HG03571 (cell line): ENCODE measurements around the gene TAB3.
"Not testable (repeated sequence)": the region's sequence is repeated elsewhere in the genome, so short reads cannot be mapped to it uniquely, and the experiment has no call there.

Experiments used
- ATAC-seq: cut with Tn5 transposase; IDR thresholded peaks from one replicate; pipeline ENCODE4 v1.9.1; 2021; ENCODE audit not compliant: unreplicated experiment

TAB3 gene

DNA sequence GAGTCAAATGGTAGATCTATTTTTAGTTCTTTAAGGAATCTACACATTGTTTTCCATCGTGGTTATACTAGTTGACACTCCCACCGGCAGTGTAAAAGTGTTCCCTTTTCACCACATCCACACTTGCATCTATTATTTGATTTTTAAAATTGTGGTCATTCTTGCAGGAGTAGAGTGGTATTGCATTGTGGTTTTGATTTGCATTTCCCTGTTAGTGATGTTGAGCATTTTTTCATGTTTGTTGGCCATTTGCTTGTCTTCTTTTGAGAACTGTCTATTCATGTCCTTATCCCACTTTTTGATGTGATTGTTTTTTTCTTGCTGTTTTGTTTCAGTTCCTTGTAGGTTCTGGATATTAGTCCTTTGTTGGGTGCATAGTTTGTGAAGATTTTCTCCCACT, 70.0 kb downstream of the TAB3 start:
- no peak for ATAC-seq

DNA sequence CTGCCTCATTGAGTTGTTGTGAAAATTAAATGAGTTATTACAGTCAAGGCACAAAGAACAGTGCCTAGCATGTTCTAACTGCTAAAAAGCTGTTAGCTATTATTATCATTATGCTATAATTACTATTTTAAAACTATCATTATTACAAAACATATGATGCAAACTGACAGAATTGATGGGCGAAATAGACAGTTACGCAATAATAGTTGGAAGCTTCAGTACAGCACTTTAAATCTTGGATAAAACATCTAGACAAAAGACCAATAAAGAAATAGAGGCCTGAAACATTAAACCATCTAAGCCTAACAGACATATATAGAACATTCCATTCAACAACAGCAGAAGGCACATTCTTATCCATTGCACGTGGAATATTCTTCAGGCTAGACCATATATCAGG, 73.0 kb downstream of the TAB3 start:
- ATAC-seq: no peak

DNA sequence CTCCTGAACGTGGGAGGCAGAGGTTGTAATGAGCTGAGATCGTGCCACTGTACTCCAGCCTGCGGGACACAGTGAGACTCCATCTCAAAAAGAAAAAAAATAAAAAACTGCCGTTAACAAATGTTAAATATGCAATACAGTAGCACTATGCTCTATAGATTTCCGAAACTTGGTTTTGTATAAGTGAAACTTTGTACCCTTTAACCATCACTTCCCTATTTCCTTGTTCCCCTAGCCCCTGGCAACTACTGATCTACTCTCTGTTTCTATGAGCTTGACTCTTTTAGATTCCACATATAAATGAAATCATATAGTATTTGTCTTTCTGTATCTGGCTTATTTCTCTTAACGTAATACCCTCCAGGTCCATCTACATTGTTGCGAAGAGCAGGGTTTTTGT, 74.1 kb downstream of the TAB3 start:
- ATAC-seq: no peak

DNA sequence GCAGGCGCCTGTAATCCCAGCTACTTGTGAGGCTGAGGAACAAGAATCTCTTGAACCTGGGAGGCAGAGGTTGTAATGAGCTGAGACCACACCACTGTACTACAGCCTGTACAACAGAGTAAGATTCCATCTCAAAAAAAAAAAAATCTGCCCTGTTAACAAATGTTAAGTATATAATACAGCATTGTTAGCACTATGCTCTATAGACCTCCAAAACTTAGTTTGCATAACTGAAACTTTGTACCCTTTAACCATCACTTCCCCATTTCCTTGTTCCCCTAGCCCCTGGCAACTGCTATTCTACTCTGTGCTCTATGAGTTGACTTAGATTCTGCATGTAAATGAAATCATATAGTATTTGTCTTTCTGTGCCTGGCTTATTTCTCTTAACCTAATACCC, 76.7 kb downstream of the TAB3 start:
- peak; percentile 97 for ATAC-seq

DNA sequence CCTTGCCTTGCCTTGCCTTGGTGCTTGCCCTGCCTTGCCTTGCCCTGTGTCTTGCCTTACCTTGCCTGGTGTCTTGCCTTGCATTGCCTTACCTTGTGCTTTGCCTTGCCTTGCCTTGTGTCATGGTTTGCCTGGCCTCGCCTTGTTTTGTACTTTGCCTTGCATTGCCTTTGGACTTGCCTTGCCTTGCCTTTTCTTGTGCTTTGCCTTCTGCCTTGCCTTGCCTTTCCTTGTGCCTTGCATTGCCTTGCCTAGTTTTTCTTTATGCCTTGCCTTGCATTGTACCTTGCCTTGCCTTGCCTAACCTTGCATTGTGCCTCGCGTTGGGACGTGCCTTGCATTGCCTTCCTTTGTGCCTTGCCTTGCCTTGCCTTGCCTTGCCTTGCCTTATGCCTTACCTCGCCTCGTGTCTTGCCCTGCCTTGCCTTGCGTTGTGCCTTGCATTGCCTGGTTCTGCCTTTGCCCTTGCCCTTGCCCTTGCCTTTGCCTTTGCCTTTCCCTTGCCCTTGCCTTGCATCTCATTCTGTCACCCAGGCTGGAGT, 82.8 kb downstream of the TAB3 start:
- ATAC-seq: no peak

DNA sequence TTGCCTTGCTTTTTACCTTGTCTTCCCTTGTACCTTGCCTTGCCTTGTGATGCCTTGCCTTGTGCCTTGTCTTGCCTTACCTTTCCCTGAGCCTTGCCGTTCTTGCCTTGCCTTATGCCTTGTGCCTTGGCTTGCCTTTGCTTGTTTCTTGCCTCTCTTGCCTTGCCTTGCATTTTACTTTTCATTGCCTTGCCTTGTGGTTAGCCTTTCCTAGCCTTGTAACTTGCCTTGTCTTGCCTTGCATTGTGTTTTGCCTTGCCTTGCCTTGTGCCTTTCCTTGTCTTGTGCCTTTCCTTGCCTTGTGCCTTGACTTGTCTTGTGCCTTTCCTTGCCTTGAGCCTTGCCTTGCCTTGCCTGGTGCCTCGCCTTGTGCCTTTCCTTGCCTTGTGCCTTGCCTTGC, 84.6 kb downstream of the TAB3 start:
- ATAC-seq: no peak

DNA sequence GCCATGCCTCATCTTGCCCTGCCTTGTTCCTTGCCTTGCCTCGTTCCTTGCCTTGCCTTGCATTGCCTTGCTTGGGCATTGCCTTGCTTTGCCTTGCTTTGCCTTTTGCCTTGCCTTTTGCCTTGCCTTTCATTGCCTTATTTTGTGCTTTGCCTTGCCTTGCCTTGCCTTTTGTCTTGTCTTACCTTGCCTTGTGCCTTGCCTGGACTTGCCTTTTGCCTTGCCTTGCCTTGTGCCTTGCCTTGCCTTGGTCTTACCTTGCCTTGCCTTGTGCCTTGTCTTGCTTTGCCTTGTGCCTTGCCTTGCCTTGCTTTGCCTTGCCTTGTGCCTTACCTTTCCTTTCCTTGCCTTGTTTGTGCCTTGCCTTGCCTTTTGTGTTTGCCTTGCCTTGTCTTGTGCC, 88.2 kb downstream of the TAB3 start:
- no peak for ATAC-seq

DNA sequence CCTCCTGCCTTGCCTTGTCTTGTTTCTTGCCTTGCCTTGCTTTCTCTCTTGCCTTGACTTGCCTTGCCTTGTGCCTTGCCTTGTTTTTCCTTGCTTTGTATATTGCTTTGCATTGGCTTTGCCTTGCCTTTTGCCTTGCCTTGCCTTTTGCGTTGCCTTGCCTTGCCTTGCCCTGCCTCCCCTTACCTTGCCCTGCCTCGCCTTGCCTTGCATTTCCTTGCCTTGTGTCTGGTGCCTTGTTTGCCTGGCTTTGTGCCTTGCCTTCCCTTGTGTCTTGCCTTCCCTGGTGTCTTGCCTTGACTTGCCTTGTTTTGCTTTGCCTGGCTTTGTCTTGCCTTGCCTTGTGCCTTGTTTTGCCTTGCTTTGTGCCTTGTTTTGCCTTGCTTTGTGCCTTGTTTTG, 89.7 kb downstream of the TAB3 start:
- no peak for ATAC-seq

DNA sequence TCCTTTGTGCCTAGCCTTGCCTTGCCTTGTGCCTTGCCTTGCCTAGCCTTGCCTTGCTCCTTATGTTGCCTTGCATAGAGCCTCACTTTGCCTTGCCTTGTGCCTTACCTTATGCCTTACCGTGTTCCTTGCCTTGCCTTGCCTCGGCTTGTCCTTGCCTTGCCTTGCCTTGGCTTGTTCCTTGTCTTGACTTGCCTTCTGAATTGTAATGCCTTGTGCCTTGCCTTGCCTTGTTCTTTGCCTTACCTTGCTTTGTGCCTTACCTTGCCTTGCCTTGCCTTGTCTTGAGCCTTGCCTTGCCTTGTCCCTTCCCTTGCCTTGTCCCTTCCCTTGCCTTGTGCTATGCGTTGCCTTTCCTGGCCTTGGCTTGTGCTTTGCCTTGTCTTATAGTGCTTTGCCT, 90.2 kb downstream of the TAB3 start:
- no peak for ATAC-seq

DNA sequence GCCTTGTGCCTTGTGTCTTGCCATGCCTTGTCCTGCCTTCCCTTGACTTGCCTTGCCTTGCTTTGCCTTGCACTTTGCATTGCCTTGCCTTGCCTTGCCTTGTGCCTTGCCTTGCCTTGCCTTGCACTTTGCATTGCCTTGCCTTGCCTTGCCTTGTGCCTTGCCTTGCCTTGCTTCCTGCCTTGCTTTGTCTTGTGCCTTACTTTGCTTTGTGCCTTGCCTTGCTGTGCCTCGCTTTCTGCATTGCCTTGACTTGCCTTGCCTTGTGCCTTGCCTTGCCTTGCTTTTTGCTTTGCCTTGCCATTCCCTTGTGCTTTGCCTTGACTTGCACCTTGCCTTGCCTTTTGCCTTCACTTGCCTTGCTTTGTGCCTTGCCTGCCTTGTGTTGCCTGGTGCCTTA, 91.8 kb downstream of the TAB3 start:
- ATAC-seq: not testable (repeated sequence)

DNA sequence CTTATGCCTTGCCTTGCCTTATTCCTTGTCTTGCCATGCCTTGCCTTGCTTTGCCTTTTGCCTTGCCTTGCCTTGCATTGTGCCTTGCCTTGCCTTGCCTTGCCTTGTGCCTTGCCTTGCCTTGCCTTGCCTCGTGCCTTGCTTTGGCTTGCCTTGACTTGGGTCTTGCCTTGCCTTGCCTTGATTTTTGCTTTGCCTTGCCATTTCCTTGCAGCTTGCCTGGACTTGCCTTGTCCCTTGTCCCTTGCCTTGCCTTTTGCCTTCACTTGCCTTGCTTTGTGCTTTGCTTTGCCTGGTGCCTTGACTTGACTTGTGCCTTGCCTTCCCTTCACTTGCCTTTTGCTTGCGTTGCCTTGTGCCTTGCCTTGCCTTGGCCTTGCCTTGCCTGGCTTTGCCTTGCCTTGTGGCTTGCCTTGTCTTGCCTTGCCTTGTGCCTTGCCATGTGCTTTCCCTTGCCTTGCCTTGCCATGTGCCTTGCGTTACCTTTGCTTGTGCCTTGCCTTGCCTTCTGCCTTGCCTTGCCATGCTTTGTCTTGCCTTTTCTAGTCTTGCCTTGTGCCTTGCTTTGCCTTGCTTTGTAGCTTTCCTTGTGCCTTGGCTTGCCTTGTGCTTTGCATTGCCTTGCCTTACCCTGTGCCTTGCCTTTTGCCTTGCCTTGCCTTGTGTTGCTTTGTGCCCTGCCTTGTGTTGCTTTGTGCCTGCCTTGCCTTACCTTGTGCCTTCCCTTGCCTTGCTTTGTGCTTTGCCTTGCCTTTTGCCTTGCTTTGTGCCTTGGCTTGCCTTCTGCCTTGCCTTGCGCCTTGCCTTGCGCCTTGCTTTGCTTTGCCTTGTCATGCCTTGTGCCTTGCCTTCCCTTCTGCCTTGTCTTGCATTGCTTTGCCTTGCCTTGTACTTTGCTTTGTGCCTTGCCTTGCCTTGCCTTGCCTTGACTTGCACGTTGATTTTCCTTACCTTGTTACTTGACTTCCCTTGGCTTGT, 92.8 kb downstream of the TAB3 start:
- ATAC-seq: no peak

DNA sequence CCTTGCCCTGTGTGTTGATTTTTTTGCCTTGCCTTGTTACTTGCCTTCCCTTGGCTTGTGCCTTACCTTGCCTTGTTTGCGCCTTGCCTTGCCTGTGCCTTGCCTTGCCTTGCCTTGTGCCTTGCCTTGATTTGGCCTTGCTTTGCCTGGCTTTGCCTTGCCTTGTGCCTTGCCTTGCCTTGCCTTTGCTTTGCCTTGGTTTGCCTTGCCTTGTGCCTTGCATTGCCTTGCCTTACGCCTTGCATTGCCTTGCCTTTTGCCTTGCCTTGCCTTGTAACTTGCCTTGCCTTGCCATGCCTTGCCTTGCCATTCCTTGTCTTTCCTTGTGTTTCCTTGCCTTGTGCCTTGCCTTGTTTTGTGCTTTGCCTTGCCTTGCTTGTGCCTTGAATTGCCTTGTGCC, 94.6 kb downstream of the TAB3 start:
- ATAC-seq: no peak

DNA sequence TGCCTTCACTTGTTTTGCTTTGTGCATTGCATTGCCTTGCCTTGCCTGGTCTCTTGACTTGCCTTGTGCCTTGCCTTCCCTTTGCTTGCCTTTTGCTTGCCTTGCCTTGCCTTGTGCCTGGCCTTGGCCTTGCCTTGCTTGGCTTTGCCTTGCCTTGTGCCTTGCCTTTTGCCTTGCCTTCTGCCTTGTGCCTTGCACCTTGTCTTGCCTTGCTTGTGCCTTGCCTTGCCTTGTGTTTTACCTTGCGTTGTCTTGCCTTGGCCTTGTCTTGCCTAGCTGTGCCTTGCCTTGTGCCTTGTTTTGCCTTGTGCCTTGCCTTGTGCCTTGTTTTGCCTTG, 95.3 kb downstream of the TAB3 start:
- ATAC-seq: no peak

DNA sequence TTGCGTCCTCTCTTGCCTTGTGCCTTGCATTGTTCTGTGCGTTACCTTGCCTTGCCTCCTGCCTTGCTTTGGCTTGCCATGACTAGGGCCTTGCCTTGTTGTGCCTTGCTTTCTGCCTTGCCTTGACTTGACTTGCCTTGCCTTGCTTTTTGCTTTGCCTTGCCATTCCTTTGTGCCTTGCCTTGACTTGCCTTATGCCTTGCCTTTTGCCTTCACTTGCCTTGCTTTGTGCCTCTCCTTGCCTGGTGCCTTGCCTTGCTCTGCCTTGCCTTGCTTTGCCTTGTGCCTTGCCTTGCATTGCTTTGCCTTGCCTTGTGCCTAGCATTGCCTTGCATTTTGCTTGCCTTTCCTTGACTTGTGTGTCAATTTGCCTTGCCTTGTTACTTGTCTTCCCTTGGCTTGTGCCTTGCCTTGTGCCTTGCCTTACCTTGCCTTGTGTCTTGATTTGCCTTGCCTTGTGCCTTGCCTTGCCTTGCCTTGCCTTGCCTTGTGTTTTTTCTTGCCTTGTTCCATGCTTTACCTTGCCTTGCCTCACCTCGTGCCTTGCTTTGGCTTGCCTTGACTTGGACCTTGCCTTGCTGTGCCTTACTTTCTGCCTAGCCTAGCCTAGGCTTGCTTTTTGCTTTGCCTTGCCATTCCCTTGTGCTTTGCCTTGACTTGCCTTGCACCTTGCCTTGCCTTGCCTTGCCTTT, 95.8 kb downstream of the TAB3 start:
- ATAC-seq: no peak

DNA sequence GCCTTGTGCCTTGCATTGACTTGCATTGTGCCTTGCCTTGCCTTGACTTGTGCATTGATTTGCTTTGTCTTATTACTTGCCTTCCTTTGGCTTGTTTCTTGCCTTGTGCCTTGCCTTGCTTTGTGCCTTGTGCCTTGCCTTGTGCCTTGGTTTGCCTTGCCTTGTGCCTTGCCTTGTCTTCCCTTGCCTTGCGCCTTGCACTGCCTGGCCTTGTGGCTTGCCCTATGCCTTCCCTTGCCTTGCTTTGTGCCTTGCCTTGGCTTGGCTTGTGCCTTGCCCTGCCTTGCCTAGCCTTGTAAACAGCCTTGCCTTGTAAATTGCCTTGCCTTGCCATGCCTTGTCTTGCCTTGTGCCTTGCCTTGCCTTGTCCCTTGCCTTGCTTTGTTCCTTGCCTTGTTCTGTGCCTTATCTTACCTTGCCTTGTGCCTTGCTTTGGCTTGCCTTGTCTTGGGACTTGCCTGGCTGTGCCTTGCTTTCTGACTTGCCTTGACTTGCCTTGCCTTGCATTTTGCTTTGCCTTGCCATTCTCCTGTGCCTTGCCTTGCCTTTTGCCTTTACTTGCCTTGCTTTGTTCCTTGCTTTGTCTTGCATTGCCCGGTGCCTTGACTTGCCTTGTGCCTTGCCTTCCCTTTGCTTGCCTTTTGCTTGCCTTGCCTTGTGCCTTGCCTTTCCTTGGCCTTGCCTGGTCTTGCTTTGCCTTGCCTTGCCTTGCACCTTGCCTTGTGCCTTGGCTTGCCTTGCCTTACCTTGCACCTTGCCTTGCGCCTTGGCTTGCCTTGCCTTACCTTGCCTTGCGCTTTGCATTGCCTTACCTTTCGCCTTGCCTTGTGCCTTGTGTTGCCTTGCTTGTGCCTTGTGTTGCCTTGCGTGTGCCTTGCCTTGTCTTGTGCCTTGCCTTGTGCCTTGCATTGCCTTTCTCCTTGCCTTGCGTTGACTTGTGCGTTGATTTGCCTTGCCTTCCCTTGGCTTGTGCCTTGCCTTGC, 97.5 kb downstream of the TAB3 start:
- no peak for ATAC-seq

DNA sequence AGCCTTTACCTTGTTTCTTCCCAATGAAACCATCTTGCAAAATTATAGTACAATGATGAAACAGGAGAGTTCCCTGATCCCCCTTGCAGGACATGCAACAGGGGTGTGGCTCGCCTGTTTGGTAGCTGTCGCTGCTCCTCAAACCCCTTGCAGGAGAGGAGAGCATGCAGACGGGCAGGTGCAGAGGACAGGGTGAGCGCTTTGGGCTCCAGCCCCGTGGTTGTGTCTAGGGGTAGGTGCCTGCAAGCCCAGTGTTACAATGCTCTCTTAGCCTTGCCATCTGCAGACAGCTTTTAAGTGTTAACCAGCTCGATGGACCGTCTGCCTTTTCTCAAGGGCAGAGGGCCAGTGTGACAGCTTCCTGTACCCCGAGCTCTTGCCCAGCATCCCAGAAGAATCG, 102.0 kb downstream of the TAB3 start:
- no peak for ATAC-seq

DNA sequence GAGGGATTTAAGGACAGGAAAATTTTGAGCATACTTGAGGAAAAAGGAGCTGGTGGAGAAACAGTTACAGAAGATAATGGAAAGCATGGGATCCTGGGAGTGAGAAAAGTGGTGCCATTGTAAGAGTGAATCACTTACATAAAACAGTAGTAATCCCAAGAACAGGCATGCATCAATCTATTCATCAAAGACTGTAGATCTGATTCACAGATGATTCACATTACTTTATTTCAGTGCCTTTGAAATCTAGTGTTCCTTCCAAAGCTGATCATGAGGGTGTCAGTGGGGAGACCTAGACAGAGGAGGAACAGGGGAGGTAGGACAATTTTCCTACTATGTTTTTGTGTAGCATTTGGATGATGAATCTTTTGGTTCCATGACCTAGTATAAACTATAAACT, 102.7 kb downstream of the TAB3 start:
- no peak for ATAC-seq

DNA sequence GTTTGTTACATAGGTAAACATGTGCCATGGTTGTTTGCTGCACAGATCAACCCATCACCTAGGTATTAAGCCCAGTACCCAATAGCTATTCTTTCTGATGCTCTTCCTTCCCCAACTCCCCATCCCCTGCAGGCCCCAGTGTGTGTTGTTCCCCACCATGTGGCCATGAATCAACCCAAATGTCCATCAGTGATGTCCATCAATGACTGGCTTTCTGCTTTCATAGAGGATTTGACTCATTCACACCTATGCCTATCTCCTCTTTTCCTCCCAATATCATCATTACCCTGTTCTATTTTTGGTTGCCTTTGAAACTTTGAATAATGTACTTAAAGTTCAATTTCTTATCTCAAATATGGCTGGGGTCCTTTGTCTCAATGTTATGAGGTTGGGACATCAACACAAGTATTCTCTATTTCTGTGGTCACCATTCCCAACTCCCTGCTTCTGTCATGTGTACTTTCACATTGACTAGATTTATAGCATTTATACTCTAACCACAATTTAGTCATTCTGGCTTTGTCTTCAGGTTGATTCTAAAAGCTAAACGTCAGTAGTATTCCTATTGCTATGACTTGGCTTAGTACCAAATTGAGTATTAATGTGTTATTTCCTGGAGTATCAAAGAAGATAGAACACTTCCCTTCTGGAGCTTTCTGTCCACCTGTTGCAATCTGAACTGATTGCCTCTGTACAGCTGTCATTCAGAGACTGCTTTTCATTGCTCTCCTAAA, 107.2 kb downstream of the TAB3 start:
- ATAC-seq: no peak

DNA sequence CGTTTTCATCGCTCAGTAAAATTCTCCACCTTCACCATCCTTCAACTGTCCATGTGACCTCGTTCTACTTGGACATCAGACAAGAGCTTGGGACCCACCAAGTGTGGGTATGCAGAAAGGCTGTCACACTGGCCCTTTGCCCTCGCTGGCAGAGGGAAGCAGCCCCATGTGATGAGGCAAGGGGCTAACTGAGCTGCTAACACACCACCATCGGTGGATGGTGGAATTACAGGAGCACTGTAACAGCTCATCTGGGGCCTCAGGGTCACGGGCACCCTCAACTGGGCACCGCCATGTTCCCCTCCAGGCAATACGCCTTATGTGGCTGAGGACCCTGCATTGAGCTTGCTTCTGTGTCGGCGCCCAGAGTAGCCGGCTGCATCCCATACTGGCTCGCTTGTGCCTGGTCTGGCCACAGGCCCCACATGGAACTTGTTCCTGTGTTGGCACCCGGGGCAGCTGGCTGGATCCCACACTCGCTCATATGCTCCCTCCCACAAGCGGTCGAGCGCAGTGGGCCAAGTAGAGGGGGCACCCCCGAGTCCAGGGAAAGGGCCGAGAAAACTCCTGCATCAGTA, 109.5 kb downstream of the TAB3 start:
- ATAC-seq: no peak

DNA sequence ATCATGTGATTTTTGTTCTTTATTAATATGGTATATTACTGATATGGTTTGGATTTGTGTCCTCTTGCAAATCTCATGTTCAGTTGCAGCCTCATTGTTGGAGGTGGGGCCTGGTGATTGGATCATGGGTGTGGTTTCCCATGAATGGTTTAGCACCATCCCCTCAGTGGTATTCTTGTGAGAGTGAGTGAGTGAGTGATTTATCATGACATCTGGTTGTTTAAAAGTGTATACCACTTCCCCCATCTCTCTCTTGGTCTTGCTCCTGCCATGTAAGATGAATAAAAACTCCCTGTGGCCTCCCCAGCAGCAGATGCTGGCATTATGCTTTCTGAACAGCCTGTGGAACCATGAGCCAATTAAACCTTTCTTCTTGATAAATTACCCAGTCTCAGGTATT, 111.5 kb downstream of the TAB3 start:
- ATAC-seq: no peak
